Astrocyte of the hippocampus (primary cell): Measurements from ENCODE around the gene ZNHIT2.
A peak's percentile ranks its signal among the peaks of the same experiment; 100 is the strongest.

ENCODE experiments used
- DNase-seq: peaks from one replicate; pipeline ENCODE4 v3.0.0; 2011; ENCODE audit warnings: low read depth, low spot score

The ZNHIT2 gene

GRCh38 chr11:65134240-65134951 is 16.9 kb upstream of the ZNHIT2 start, which contains the start of gene SYVN1:
TSS of gene SYVN1 (minus strand) at chr11:65134519. CDS start at chr11:65133601, 918 bp downstream.
- peak; percentile 95 for DNase-seq

- DNase-seq, result no peak
Measured at GRCh38 chr11:65133724-65134123, 16.2 kb upstream of the ZNHIT2 start.

- DNase-seq, result peak; percentile 22
Measured at GRCh38 chr11:65132988-65133700, 15.6 kb upstream of the ZNHIT2 start.

GRCh38 chr11:65132238-65132987 is 14.9 kb upstream of the ZNHIT2 start:
- no peak for DNase-seq

- DNase-seq, result no peak
Measured at GRCh38 chr11:65131895-65132237, 14.4 kb upstream of the ZNHIT2 start.

- DNase-seq, result no peak
Measured at GRCh38 chr11:65131417-65131776, 13.9 kb upstream of the ZNHIT2 start.

GRCh38 chr11:65130631-65131416 is 13.3 kb upstream of the ZNHIT2 start:
- DNase-seq, result no peak

GRCh38 chr11:65129649-65130441 is 12.3 kb upstream of the ZNHIT2 start:
- DNase-seq, result no peak

GRCh38 chr11:65128182-65129145 is 11.0 kb upstream of the ZNHIT2 start:
- no peak for DNase-seq

GRCh38 chr11:65127473-65128181 is 10.1 kb upstream of the ZNHIT2 start:
- DNase-seq, result no peak

- DNase-seq, result no peak
Measured at GRCh38 chr11:65126624-65127274, 9.2 kb upstream of the ZNHIT2 start.

- no peak for DNase-seq
Measured at GRCh38 chr11:65125197-65126056, 7.9 kb upstream of the ZNHIT2 start.

GRCh38 chr11:65124480-65125196 is 7.1 kb upstream of the ZNHIT2 start:
- no peak for DNase-seq

- DNase-seq, result peak; percentile 99
Measured at GRCh38 chr11:65121865-65122696, 4.6 kb upstream of the ZNHIT2 start, which contains the start of the genes FAU and MRPL49. TSS of gene FAU (minus strand) at chr11:65122134. CDS start at chr11:65121813, 321 bp downstream. TSS of gene MRPL49 (plus strand) at chr11:65122321. CDS start at chr11:65122347, 26 bp downstream.

GRCh38 chr11:65121447-65121864 is 4.0 kb upstream of the ZNHIT2 start:
- peak; percentile 31 for DNase-seq

- no peak for DNase-seq
Measured at GRCh38 chr11:65120831-65121230, 3.3 kb upstream of the ZNHIT2 start.
